Panc1 (cell line): ENCODE data around the gene SPRING1.

Experiments used
- SIN3A ChIP-seq: IDR thresholded peaks from 2 replicates; pipeline ENCODE4 v1.6.1; 2012; ENCODE audit warnings: low read depth, mild to moderate bottlenecking, low read length, moderate library complexity, borderline replicate concordance; ENCODE audit not compliant: insufficient read depth
- TF ChIP-seq, protein P1 (sequence below): fragments of 450-650 bp; IDR thresholded peaks from 2 replicates; pipeline ENCODE4 v1.5.1; 2017; ENCODE audit warnings: mild to moderate bottlenecking

DNA sequence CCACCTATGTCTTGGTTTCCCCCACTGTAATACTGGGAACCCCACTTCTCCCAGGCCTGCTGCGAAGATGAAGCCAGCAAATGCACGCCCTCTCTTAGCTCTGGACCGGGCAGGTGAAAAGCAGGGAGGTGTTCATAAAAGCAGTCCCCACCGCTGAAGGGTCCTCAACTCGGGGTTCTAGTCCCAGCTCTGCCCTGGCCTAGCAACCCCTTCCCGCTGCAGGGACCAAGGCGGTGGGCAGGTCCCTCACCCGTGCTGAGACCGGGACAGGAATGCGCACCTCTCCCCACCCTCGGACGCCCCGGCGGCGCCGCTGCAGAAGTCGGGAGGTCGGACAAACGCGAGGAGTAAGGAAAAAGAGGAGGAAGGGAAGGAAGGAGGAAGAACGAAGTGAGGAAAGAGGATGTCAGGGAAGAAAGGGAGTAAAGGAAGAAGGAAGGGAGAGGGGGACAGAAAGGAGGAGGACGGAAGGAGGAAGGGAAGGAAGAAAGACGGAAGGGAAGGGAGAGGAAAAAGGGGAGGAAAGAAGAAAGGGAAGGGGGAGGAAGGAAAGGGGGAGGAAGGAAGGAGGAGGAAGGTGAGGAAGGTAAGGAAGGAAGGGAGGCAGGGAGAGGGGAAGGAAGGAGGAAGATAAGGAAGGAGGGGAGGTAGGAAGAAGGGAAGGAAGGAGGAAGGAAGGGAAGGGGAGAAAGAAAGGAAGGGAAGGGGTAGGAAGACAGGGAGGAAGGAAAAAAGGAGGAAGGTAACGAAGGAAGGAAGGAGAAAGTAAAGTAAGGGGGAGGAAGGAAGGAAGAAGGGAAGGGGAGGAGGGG, 701 bp downstream of the SPRING1 start:
- TF ChIP-seq, protein P1, sequence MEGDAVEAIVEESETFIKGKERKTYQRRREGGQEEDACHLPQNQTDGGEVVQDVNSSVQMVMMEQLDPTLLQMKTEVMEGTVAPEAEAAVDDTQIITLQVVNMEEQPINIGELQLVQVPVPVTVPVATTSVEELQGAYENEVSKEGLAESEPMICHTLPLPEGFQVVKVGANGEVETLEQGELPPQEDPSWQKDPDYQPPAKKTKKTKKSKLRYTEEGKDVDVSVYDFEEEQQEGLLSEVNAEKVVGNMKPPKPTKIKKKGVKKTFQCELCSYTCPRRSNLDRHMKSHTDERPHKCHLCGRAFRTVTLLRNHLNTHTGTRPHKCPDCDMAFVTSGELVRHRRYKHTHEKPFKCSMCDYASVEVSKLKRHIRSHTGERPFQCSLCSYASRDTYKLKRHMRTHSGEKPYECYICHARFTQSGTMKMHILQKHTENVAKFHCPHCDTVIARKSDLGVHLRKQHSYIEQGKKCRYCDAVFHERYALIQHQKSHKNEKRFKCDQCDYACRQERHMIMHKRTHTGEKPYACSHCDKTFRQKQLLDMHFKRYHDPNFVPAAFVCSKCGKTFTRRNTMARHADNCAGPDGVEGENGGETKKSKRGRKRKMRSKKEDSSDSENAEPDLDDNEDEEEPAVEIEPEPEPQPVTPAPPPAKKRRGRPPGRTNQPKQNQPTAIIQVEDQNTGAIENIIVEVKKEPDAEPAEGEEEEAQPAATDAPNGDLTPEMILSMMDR: no peak
- no peak for TF ChIP-seq SIN3A
